Endothelial cell of umbilical vein (primary cell): Measurements from ENCODE around the gene CD82. TPM values are rescaled to one million over a fixed set of nuclear protein-coding genes. Genes with fewer than 3 reads are reported as not detected.

Experiments used
- BruUV-seq: library from RNA; stranded (reverse); fragments of 400-500 nt; replicated peaks from 2 replicates; lab custom pipeline; 2021; lab: Mats Ljungman, UMichigan
- CTCF ChIA-PET: fragments of 300-600, 350-600 bp; sonication (Branson Sonifier 250); formaldehyde crosslinking; loops from one replicate; lab custom pipeline; 2021; ENCODE audit warnings: antibody characterized with exemption, inconsistent platforms; lab: Charles Lee
- POLR2A ChIA-PET: fragments of 300-600, 350-600 bp; sonication (Branson Sonifier 250); formaldehyde crosslinking; loops from one replicate; lab custom pipeline; 2021; ENCODE audit warnings: antibody characterized with exemption, inconsistent platforms; lab: Charles Lee
- DNase-seq: peaks from one replicate; pipeline ENCODE4 v3.0.0-alpha.2; 2011; ENCODE audit warnings: low read depth, low spot score
- FAIRE-seq: peaks from 2 replicates; lab custom pipeline; 2011; peaks lifted over from hg19 to GRCh38; lab: Jason Lieb, UNC
- H2AFZ ChIP-seq: 2 replicates; pipeline ENCODE4 v1.6.0; 2012; ENCODE audit warnings: low read depth, low read length, control low read depth, inconsistent platforms
- H3K27ac ChIP-seq: 2 replicates; pipeline ENCODE4 v1.5.1; 2011; ENCODE audit warnings: low read depth, mild to moderate bottlenecking, control low read depth, low read length, moderate library complexity; ENCODE audit not compliant: insufficient read depth
- H3K27me3 ChIP-seq, 2 experiments: 2 replicates each; pipeline versions ENCODE4 v1.6.0 to v1.6.1; 2011; ENCODE audit warnings: low read length in 2 of 2, mixed read lengths in 1 of 2; ENCODE audit not compliant: control insufficient read depth in 2 of 2, insufficient read depth in 2 of 2
- H3K36me3 ChIP-seq, 2 experiments: 2 replicates in 1 of 2; 3 replicates in 1 of 2; pipeline ENCODE4 v1.5.1; 2011; ENCODE audit warnings: low read length in 2 of 2, mild to moderate bottlenecking in 1 of 2, moderate library complexity in 1 of 2; ENCODE audit not compliant: control insufficient read depth in 2 of 2, insufficient read depth in 2 of 2; ENCODE audit errors: extremely low read depth in 1 of 2
- H3K4me1 ChIP-seq: 3 replicates; pipeline ENCODE4 v1.5.1; 2011; ENCODE audit warnings: mild to moderate bottlenecking, low read length; ENCODE audit not compliant: control insufficient read depth, insufficient read depth; ENCODE audit errors: extremely low read depth
- H3K4me2 ChIP-seq: 2 replicates; pipeline ENCODE4 v1.6.1; 2011; ENCODE audit warnings: low read length, control low read depth, mixed read lengths; ENCODE audit not compliant: insufficient read depth
- H3K4me3 ChIP-seq, 3 experiments: fragments of 200-600 bp in 1 of 3; sonication (generic), shearing (Covaris generic) in 1 of 3; replicated peaks in 1 of 3; 2 replicates each; pipeline ENCODE4 v1.5.1; 2011 to 2016; ENCODE audit warnings: control low read depth in 3 of 3, low read length in 3 of 3, mild to moderate bottlenecking in 2 of 3, inconsistent platforms in 1 of 3, low read depth in 1 of 3, moderate library complexity in 1 of 3; ENCODE audit not compliant: insufficient read depth in 1 of 3
- H3K79me2 ChIP-seq: 2 replicates; pipeline ENCODE4 v1.6.0; 2012; ENCODE audit warnings: low read length, inconsistent platforms; ENCODE audit not compliant: control insufficient read depth, insufficient read depth
- H3K9ac ChIP-seq: replicated peaks from 2 replicates; pipeline ENCODE3; 2011; ENCODE audit warnings: low read length, control low read depth; ENCODE audit not compliant: insufficient read depth; ENCODE audit errors: extremely low read depth
- H3K9me1 ChIP-seq: replicated peaks from 3 replicates; pipeline ENCODE4 v1.6.0; 2011; ENCODE audit warnings: mild to moderate bottlenecking, low read length; ENCODE audit not compliant: control insufficient read depth, insufficient read depth; ENCODE audit errors: extremely low read depth
- H3K9me3 ChIP-seq: replicated peaks from 2 replicates; pipeline ENCODE4 v1.5.1; 2012; ENCODE audit warnings: low read length, inconsistent platforms; ENCODE audit not compliant: control insufficient read depth, insufficient read depth
- H4K20me1 ChIP-seq: replicated peaks from 2 replicates; pipeline ENCODE3; 2011; ENCODE audit warnings: mild to moderate bottlenecking, low read length; ENCODE audit not compliant: control insufficient read depth, insufficient read depth; ENCODE audit errors: extremely low read depth
- EZH2 ChIP-seq: IDR thresholded peaks from 2 replicates; pipeline ENCODE4 v1.6.1; 2012; ENCODE audit warnings: borderline replicate concordance, low read depth, mild to moderate bottlenecking, moderate library complexity, low read length, inconsistent platforms; ENCODE audit not compliant: severe bottlenecking
- FOS ChIP-seq: IDR thresholded peaks from 2 replicates; pipeline ENCODE4 v1.6.1; 2011; ENCODE audit warnings: mild to moderate bottlenecking, low read length, moderate library complexity, borderline replicate concordance; ENCODE audit not compliant: insufficient read depth
- GATA2 ChIP-seq: IDR thresholded peaks from 2 replicates; pipeline ENCODE4 v1.7.0; 2011; ENCODE audit warnings: low read depth, mild to moderate bottlenecking, moderate library complexity, mixed read lengths, low read length; ENCODE audit not compliant: insufficient read length, insufficient read depth
- JUN ChIP-seq: IDR thresholded peaks from 2 replicates; pipeline ENCODE4 v1.6.1; 2011; ENCODE audit warnings: borderline replicate concordance, low read depth; ENCODE audit not compliant: insufficient read length, insufficient read depth
- MYC ChIP-seq: IDR thresholded peaks from one replicate; pipeline ENCODE4 v1.6.1; 2011; ENCODE audit warnings: mild to moderate bottlenecking, low read depth, low read length
- POLR2A ChIP-seq: IDR thresholded peaks from 2 replicates; pipeline ENCODE4 v1.6.1; 2012; ENCODE audit warnings: low read depth, mild to moderate bottlenecking, control low read depth, low read length
- POLR2AphosphoS5 ChIP-seq: IDR thresholded peaks from 2 replicates; pipeline ENCODE4 v1.6.1; 2012; ENCODE audit warnings: low read depth, mild to moderate bottlenecking, control low read depth, low read length, moderate library complexity; ENCODE audit not compliant: insufficient read depth
- dilution Hi-C: fragments of 300-500 bp; cut with MboI; formaldehyde crosslinking; loops from one replicate; pipeline ENCODE4 v1.15.0; 2019; ENCODE audit warnings: low sequenced_read_pairs; ENCODE audit not compliant: extremely low pct_ligation_motif_present
- intact Hi-C: fragments of 100-400 bp; cut with micrococcal nuclease; formaldehyde crosslinking; loops from one replicate; pipeline ENCODE4 v1.10.0; 2022
- polyA plus RNA-seq, 4 experiments: library from polyadenylated mRNA; depleted of rRNA in 3 of 4; stranded (reverse) in 3 of 4; unstranded in 1 of 4; fragments of >200 nt; gene quantifications; 2 replicates each; pipeline versions ENCODE4 v1.2.1 to v1.2.3, GENCODE V29; 2011 to 2012; ENCODE audit warnings: missing spikeins in 1 of 4
- total RNA-seq: library from RNA; stranded (reverse); gene quantifications from 2 replicates; pipeline ENCODE4 v1.2.3, GENCODE V29; 2021
- TF ChIP-seq, protein P1 (sequence below): IDR thresholded peaks from 2 replicates; pipeline ENCODE4 v1.6.1; 2011; ENCODE audit not compliant: insufficient read depth, insufficient read length
- TF ChIP-seq, protein P2 (sequence below), 2 donors: IDR thresholded peaks; 1 replicate in 1 of 2; 2 replicates in 1 of 2; pipeline ENCODE4 v1.5.1; 2011; ENCODE audit warnings: low read length in 2 of 2, mild to moderate bottlenecking in 2 of 2, moderate library complexity in 2 of 2, control low read depth in 1 of 2, inconsistent platforms in 1 of 2, low read depth in 1 of 2; ENCODE audit not compliant: insufficient read depth in 1 of 2; ENCODE audit errors: extremely low read depth in 1 of 2

Gene CD82
- total and polyA plus RNA-seq, 2 donors (not counting 3 experiments of a cell fraction or from before 2014, with no cell fraction given): 17.9 to 25.2 TPM

DNA sequence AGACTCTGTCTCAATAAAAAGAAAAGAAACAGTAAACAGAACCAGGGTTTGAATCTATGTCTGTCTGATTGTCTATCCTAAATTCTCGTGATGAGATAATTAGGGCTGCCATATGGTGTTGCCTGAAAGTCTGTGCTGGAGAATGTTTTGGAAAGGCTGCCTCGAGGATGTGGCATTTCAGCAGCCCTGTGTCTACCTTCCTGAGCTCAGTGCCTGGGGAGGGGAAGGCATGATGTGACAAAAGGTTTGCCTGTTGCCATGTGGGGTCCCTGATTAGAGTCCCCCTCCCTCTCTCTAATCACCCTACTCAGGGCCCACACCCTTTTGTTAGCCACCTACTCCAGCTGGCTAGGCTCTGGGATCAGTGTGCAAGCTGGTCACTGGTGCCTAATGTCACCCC lies 15.2 kb downstream of the CD82 start:
- FAIRE-seq (no peak), DNase-seq (no peak)
- intact Hi-C loops: no loop called here
- no peaks in the 10 kb centered on the region for H3K4me1 ChIP-seq
- POLR2A ChIA-PET: no interaction called here
- BruUV-seq: no TSS peak
- H2AFZ ChIP-seq: no peak overlapping the region
- CTCF ChIA-PET: interaction anchor here (2.7 kb wide), 1 partner anchor 36 kb away, joined by 8 read pairs; no protein-coding TSS in a partner anchor
- no peaks in the 10 kb centered on the region for H3K36me3 ChIP-seq
- H4K20me1 ChIP-seq: no peaks in the 10 kb centered on the region
- no peaks in the 10 kb centered on the region for H3K9me1 ChIP-seq
- H3K4me3 ChIP-seq: no peak overlapping the region
- dilution Hi-C loops: no loop called here
- no peaks in the 10 kb centered on the region for H3K79me2 ChIP-seq
- no peak overlapping the region for H3K4me2 ChIP-seq
- TF ChIP-seq, protein P1, sequence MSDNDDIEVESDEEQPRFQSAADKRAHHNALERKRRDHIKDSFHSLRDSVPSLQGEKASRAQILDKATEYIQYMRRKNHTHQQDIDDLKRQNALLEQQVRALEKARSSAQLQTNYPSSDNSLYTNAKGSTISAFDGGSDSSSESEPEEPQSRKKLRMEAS: no peak
- TF ChIP-seq POLR2AphosphoS5: no peak
- TF ChIP-seq, protein P2, sequence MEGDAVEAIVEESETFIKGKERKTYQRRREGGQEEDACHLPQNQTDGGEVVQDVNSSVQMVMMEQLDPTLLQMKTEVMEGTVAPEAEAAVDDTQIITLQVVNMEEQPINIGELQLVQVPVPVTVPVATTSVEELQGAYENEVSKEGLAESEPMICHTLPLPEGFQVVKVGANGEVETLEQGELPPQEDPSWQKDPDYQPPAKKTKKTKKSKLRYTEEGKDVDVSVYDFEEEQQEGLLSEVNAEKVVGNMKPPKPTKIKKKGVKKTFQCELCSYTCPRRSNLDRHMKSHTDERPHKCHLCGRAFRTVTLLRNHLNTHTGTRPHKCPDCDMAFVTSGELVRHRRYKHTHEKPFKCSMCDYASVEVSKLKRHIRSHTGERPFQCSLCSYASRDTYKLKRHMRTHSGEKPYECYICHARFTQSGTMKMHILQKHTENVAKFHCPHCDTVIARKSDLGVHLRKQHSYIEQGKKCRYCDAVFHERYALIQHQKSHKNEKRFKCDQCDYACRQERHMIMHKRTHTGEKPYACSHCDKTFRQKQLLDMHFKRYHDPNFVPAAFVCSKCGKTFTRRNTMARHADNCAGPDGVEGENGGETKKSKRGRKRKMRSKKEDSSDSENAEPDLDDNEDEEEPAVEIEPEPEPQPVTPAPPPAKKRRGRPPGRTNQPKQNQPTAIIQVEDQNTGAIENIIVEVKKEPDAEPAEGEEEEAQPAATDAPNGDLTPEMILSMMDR (IDR thresholded peaks at IDR 0.05; ENCODE audit: extremely low read depth in 1 of 2, insufficient read depth in 1 of 2, low read depth in 1 of 2, low read length in 2 of 2): no peak
- no peak for TF ChIP-seq FOS
- no peak for TF ChIP-seq JUN
- TF ChIP-seq EZH2: no peak
- TF ChIP-seq POLR2A: no peak
- TF ChIP-seq MYC: no peak
- TF ChIP-seq GATA2: no peak
- no peak overlapping the region for H3K27ac ChIP-seq
- H3K9me3 ChIP-seq: no peaks in the 10 kb centered on the region
- H3K9ac ChIP-seq: no peak overlapping the region
- no peaks in the 10 kb centered on the region for H3K27me3 ChIP-seq
